Endothelial cell of umbilical vein (primary cell): ENCODE results near the gene CTXND1. TPM values are rescaled to one million over a fixed set of nuclear protein-coding genes. Genes with fewer than 3 reads are reported as not detected.

Experiments used
- BruUV-seq: library from RNA; stranded (reverse); fragments of 400-500 nt; replicated peaks from 2 replicates; lab custom pipeline; 2021; lab: Mats Ljungman, UMichigan
- CTCF ChIA-PET: fragments of 300-600, 350-600 bp; sonication (Branson Sonifier 250); formaldehyde crosslinking; loops from one replicate; lab custom pipeline; 2021; ENCODE audit warnings: antibody characterized with exemption, inconsistent platforms; lab: Charles Lee
- POLR2A ChIA-PET: fragments of 300-600, 350-600 bp; sonication (Branson Sonifier 250); formaldehyde crosslinking; loops from one replicate; lab custom pipeline; 2021; ENCODE audit warnings: antibody characterized with exemption, inconsistent platforms; lab: Charles Lee
- DNase-seq: peaks from one replicate; pipeline ENCODE4 v3.0.0-alpha.2; 2011; ENCODE audit warnings: low read depth, low spot score
- FAIRE-seq: peaks from 2 replicates; lab custom pipeline; 2011; peaks lifted over from hg19 to GRCh38; lab: Jason Lieb, UNC
- H2AFZ ChIP-seq: 2 replicates; pipeline ENCODE4 v1.6.0; 2012; ENCODE audit warnings: low read depth, low read length, control low read depth, inconsistent platforms
- H3K27ac ChIP-seq: 2 replicates; pipeline ENCODE4 v1.5.1; 2011; ENCODE audit warnings: low read depth, mild to moderate bottlenecking, control low read depth, low read length, moderate library complexity; ENCODE audit not compliant: insufficient read depth
- H3K27me3 ChIP-seq, 2 experiments: 2 replicates each; pipeline versions ENCODE4 v1.6.0 to v1.6.1; 2011; ENCODE audit warnings: low read length in 2 of 2, mixed read lengths in 1 of 2; ENCODE audit not compliant: control insufficient read depth in 2 of 2, insufficient read depth in 2 of 2
- H3K36me3 ChIP-seq, 2 experiments: 2 replicates in 1 of 2; 3 replicates in 1 of 2; pipeline ENCODE4 v1.5.1; 2011; ENCODE audit warnings: low read length in 2 of 2, mild to moderate bottlenecking in 1 of 2, moderate library complexity in 1 of 2; ENCODE audit not compliant: control insufficient read depth in 2 of 2, insufficient read depth in 2 of 2; ENCODE audit errors: extremely low read depth in 1 of 2
- H3K4me1 ChIP-seq: 3 replicates; pipeline ENCODE4 v1.5.1; 2011; ENCODE audit warnings: mild to moderate bottlenecking, low read length; ENCODE audit not compliant: control insufficient read depth, insufficient read depth; ENCODE audit errors: extremely low read depth
- H3K4me2 ChIP-seq: 2 replicates; pipeline ENCODE4 v1.6.1; 2011; ENCODE audit warnings: low read length, control low read depth, mixed read lengths; ENCODE audit not compliant: insufficient read depth
- H3K4me3 ChIP-seq, 3 experiments: fragments of 200-600 bp in 1 of 3; sonication (generic), shearing (Covaris generic) in 1 of 3; replicated peaks in 1 of 3; 2 replicates each; pipeline ENCODE4 v1.5.1; 2011 to 2016; ENCODE audit warnings: control low read depth in 3 of 3, low read length in 3 of 3, mild to moderate bottlenecking in 2 of 3, inconsistent platforms in 1 of 3, low read depth in 1 of 3, moderate library complexity in 1 of 3; ENCODE audit not compliant: insufficient read depth in 1 of 3
- H3K79me2 ChIP-seq: 2 replicates; pipeline ENCODE4 v1.6.0; 2012; ENCODE audit warnings: low read length, inconsistent platforms; ENCODE audit not compliant: control insufficient read depth, insufficient read depth
- H3K9ac ChIP-seq: replicated peaks from 2 replicates; pipeline ENCODE3; 2011; ENCODE audit warnings: low read length, control low read depth; ENCODE audit not compliant: insufficient read depth; ENCODE audit errors: extremely low read depth
- H3K9me1 ChIP-seq: replicated peaks from 3 replicates; pipeline ENCODE4 v1.6.0; 2011; ENCODE audit warnings: mild to moderate bottlenecking, low read length; ENCODE audit not compliant: control insufficient read depth, insufficient read depth; ENCODE audit errors: extremely low read depth
- H3K9me3 ChIP-seq: replicated peaks from 2 replicates; pipeline ENCODE4 v1.5.1; 2012; ENCODE audit warnings: low read length, inconsistent platforms; ENCODE audit not compliant: control insufficient read depth, insufficient read depth
- H4K20me1 ChIP-seq: replicated peaks from 2 replicates; pipeline ENCODE3; 2011; ENCODE audit warnings: mild to moderate bottlenecking, low read length; ENCODE audit not compliant: control insufficient read depth, insufficient read depth; ENCODE audit errors: extremely low read depth
- CTCF ChIP-seq, 2 donors: IDR thresholded peaks; 1 replicate in 1 of 2; 2 replicates in 1 of 2; pipeline ENCODE4 v1.5.1; 2011; ENCODE audit warnings: low read length in 2 of 2, mild to moderate bottlenecking in 2 of 2, moderate library complexity in 2 of 2, control low read depth in 1 of 2, inconsistent platforms in 1 of 2, low read depth in 1 of 2; ENCODE audit not compliant: insufficient read depth in 1 of 2; ENCODE audit errors: extremely low read depth in 1 of 2
- EZH2 ChIP-seq: IDR thresholded peaks from 2 replicates; pipeline ENCODE4 v1.6.1; 2012; ENCODE audit warnings: borderline replicate concordance, low read depth, mild to moderate bottlenecking, moderate library complexity, low read length, inconsistent platforms; ENCODE audit not compliant: severe bottlenecking
- FOS ChIP-seq: IDR thresholded peaks from 2 replicates; pipeline ENCODE4 v1.6.1; 2011; ENCODE audit warnings: mild to moderate bottlenecking, low read length, moderate library complexity, borderline replicate concordance; ENCODE audit not compliant: insufficient read depth
- GATA2 ChIP-seq: IDR thresholded peaks from 2 replicates; pipeline ENCODE4 v1.7.0; 2011; ENCODE audit warnings: low read depth, mild to moderate bottlenecking, moderate library complexity, mixed read lengths, low read length; ENCODE audit not compliant: insufficient read length, insufficient read depth
- JUN ChIP-seq: IDR thresholded peaks from 2 replicates; pipeline ENCODE4 v1.6.1; 2011; ENCODE audit warnings: borderline replicate concordance, low read depth; ENCODE audit not compliant: insufficient read length, insufficient read depth
- MAX ChIP-seq: IDR thresholded peaks from 2 replicates; pipeline ENCODE4 v1.6.1; 2011; ENCODE audit not compliant: insufficient read depth, insufficient read length
- MYC ChIP-seq: IDR thresholded peaks from one replicate; pipeline ENCODE4 v1.6.1; 2011; ENCODE audit warnings: mild to moderate bottlenecking, low read depth, low read length
- POLR2A ChIP-seq: IDR thresholded peaks from 2 replicates; pipeline ENCODE4 v1.6.1; 2012; ENCODE audit warnings: low read depth, mild to moderate bottlenecking, control low read depth, low read length
- POLR2AphosphoS5 ChIP-seq: IDR thresholded peaks from 2 replicates; pipeline ENCODE4 v1.6.1; 2012; ENCODE audit warnings: low read depth, mild to moderate bottlenecking, control low read depth, low read length, moderate library complexity; ENCODE audit not compliant: insufficient read depth
- dilution Hi-C: fragments of 300-500 bp; cut with MboI; formaldehyde crosslinking; loops from one replicate; pipeline ENCODE4 v1.15.0; 2019; ENCODE audit warnings: low sequenced_read_pairs; ENCODE audit not compliant: extremely low pct_ligation_motif_present
- intact Hi-C: fragments of 100-400 bp; cut with micrococcal nuclease; formaldehyde crosslinking; loops from one replicate; pipeline ENCODE4 v1.10.0; 2022
- polyA plus RNA-seq, 4 experiments: library from polyadenylated mRNA; depleted of rRNA in 3 of 4; stranded (reverse) in 3 of 4; unstranded in 1 of 4; fragments of >200 nt; gene quantifications; 2 replicates each; pipeline versions ENCODE4 v1.2.1 to v1.2.3, GENCODE V29; 2011 to 2012; ENCODE audit warnings: missing spikeins in 1 of 4
- total RNA-seq: library from RNA; stranded (reverse); gene quantifications from 2 replicates; pipeline ENCODE4 v1.2.3, GENCODE V29; 2021

Gene CTXND1
- total and polyA plus RNA-seq, 2 donors (not counting 3 experiments of a cell fraction or from before 2014, with no cell fraction given), result not detected

- H3K9me1 ChIP-seq, result no peaks in the 10 kb centered on the region
- no peak overlapping the region for H3K4me2 ChIP-seq
- H3K4me1 ChIP-seq, result no peaks in the 10 kb centered on the region
- DNase-seq (no peak), FAIRE-seq (no peak)
- H3K9me3 ChIP-seq, result no peaks in the 10 kb centered on the region
- H4K20me1 ChIP-seq, result no peaks in the 10 kb centered on the region
- H3K27me3 ChIP-seq, result peaks cover 6 to 14% of the 10 kb centered on the region in 2 experiments
- no peak overlapping the region for H2AFZ ChIP-seq
- H3K27ac ChIP-seq, result no peak overlapping the region
- no TSS peak for BruUV-seq
- CTCF ChIA-PET, result no interaction called here
- intact Hi-C loops (no loop called here), dilution Hi-C loops (no loop called here)
- H3K79me2 ChIP-seq, result no peaks in the 10 kb centered on the region
- no peak overlapping the region for H3K4me3 ChIP-seq
- TF ChIP-seq EZH2, result no peak
- no peak for TF ChIP-seq MAX
- TF ChIP-seq POLR2AphosphoS5, result no peak
- no peak for TF ChIP-seq GATA2
- TF ChIP-seq JUN, result no peak
- TF ChIP-seq MYC, result no peak
- no peak for TF ChIP-seq CTCF (IDR thresholded peaks at IDR 0.05; ENCODE audit: extremely low read depth in 1 of 2, insufficient read depth in 1 of 2, low read depth in 1 of 2, low read length in 2 of 2)
- no peak for TF ChIP-seq POLR2A
- TF ChIP-seq FOS, result no peak
- H3K36me3 ChIP-seq, result no peaks in the 10 kb centered on the region
- POLR2A ChIA-PET, result no interaction called here
- H3K9ac ChIP-seq, result no peak overlapping the region
Measured at GRCh38 chr15:80207887-80208286, 44.1 kb downstream of the CTXND1 start.
